Medulla oblongata (tissue), 1 donor: ENCODE measurements around the gene DCTN2.
"Not testable (repeated sequence)": the region's sequence is repeated elsewhere in the genome, so short reads cannot be mapped to it uniquely, and the experiment has no call there.

Experiments used
- DNase-seq: peaks from one replicate; pipeline ENCODE4 v3.0.0-alpha.2; 2015; ENCODE audit errors: extremely low spot score

DCTN2 gene

GRCh38 chr12:57577981-57578758 is 31.2 kb upstream of the DCTN2 start:
- DNase-seq = no peak

- DNase-seq = no peak
These were observed 29.7 kb upstream of the DCTN2 start for GRCh38 chr12:57576613-57577160.

GRCh38 chr12:57575771-57576612 is 29.0 kb upstream of the DCTN2 start:
- DNase-seq = no peak

GRCh38 chr12:57574795-57575194 is 27.8 kb upstream of the DCTN2 start:
- DNase-seq = no peak

GRCh38 chr12:57571926-57572762 is 25.2 kb upstream of the DCTN2 start:
- DNase-seq = no peak

GRCh38 chr12:57570438-57570837 is 23.4 kb upstream of the DCTN2 start:
- DNase-seq = not testable (repeated sequence)

GRCh38 chr12:57569858-57570257 is 22.9 kb upstream of the DCTN2 start:
- no peak for DNase-seq

GRCh38 chr12:57568838-57569237 is 21.8 kb upstream of the DCTN2 start:
- DNase-seq = no peak

GRCh38 chr12:57564178-57564740 is 17.3 kb upstream of the DCTN2 start:
- no peak for DNase-seq

GRCh38 chr12:57563358-57563757 is 16.4 kb upstream of the DCTN2 start:
- DNase-seq = no peak

GRCh38 chr12:57561117-57561516 is 14.1 kb upstream of the DCTN2 start:
- not testable (repeated sequence) for DNase-seq

- no peak for DNase-seq
These were observed 13.5 kb upstream of the DCTN2 start for GRCh38 chr12:57560516-57560915.

GRCh38 chr12:57558864-57559263 is 11.9 kb upstream of the DCTN2 start:
- DNase-seq = no peak

- no peak for DNase-seq
These were observed 7.9 kb upstream of the DCTN2 start for GRCh38 chr12:57554897-57555296.

- DNase-seq = no peak
These were observed 7.5 kb upstream of the DCTN2 start for GRCh38 chr12:57554453-57554852.

- DNase-seq = no peak
These were observed 6.6 kb upstream of the DCTN2 start for GRCh38 chr12:57553343-57554202.

- DNase-seq = no peak
These were observed 5.9 kb upstream of the DCTN2 start for GRCh38 chr12:57552835-57553313.

- DNase-seq = no peak
These were observed 5.3 kb upstream of the DCTN2 start for GRCh38 chr12:57552306-57552651.

- DNase-seq = no peak
These were observed 4.8 kb upstream of the DCTN2 start for GRCh38 chr12:57551637-57552305.
